Chondrocyte (in vitro differentiated cells): ENCODE results near the gene TIPRL. TPM values are rescaled to one million over a fixed set of nuclear protein-coding genes. Genes with fewer than 3 reads are reported as not detected.

Experiments
- DNase-seq: peaks from one replicate; pipeline ENCODE4 v3.0.0; 2021; ENCODE audit warnings: mixed read lengths, low spot score
- H3K27ac Mint-ChIP-seq: one replicate; pipeline ENCODE4 v1.8.0; 2021; ENCODE audit warnings: mild to moderate bottlenecking, moderate library complexity, mixed read lengths; ENCODE audit not compliant: unreplicated experiment
- H3K27me3 Mint-ChIP-seq: 2 replicates; pipeline ENCODE4 v1.8.0; 2021; ENCODE audit warnings: low read depth, mixed read lengths
- H3K36me3 Mint-ChIP-seq: 2 replicates; pipeline ENCODE4 v1.8.0; 2021; ENCODE audit warnings: low read depth, mixed read lengths
- H3K4me1 Mint-ChIP-seq: 2 replicates; pipeline ENCODE4 v1.8.0; 2021; ENCODE audit warnings: low read depth, mild to moderate bottlenecking, mixed read lengths
- H3K4me3 Mint-ChIP-seq: one replicate; pipeline ENCODE4 v1.8.0; 2021; ENCODE audit warnings: mild to moderate bottlenecking, moderate library complexity, mixed read lengths; ENCODE audit not compliant: unreplicated experiment
- H3K9me3 Mint-ChIP-seq: 2 replicates; pipeline ENCODE4 v1.8.0; 2021; ENCODE audit warnings: low read depth, mixed read lengths
- total RNA-seq: library from RNA; stranded (reverse); gene quantifications from 3 replicates; pipeline ENCODE4 v1.2.1, GENCODE V29; 2021
- TF ChIP-seq, protein P1 (sequence below): fragments of 200-600 bp; sonication (generic); IDR thresholded peaks from 2 replicates; pipeline ENCODE4 v1.5.0; 2021; ENCODE audit warnings: antibody characterized with exemption, mild to moderate bottlenecking, moderate library complexity

TIPRL gene
- total RNA-seq, 1 donor from 2014 or later: 37.4 TPM

GRCh38 chr1:168243198-168243597 is 64.4 kb downstream of the TIPRL start:
- no peak for DNase-seq
- H3K4me1 Mint-ChIP-seq: peaks cover 38% of the 10 kb centered on the region
- TF ChIP-seq, protein P1, sequence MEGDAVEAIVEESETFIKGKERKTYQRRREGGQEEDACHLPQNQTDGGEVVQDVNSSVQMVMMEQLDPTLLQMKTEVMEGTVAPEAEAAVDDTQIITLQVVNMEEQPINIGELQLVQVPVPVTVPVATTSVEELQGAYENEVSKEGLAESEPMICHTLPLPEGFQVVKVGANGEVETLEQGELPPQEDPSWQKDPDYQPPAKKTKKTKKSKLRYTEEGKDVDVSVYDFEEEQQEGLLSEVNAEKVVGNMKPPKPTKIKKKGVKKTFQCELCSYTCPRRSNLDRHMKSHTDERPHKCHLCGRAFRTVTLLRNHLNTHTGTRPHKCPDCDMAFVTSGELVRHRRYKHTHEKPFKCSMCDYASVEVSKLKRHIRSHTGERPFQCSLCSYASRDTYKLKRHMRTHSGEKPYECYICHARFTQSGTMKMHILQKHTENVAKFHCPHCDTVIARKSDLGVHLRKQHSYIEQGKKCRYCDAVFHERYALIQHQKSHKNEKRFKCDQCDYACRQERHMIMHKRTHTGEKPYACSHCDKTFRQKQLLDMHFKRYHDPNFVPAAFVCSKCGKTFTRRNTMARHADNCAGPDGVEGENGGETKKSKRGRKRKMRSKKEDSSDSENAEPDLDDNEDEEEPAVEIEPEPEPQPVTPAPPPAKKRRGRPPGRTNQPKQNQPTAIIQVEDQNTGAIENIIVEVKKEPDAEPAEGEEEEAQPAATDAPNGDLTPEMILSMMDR: peak; percentile 7
- no peaks in the 10 kb centered on the region for H3K27me3 Mint-ChIP-seq
- no peaks in the 10 kb centered on the region for H3K9me3 Mint-ChIP-seq
- no peak overlapping the region for H3K4me3 Mint-ChIP-seq
- H3K36me3 Mint-ChIP-seq: peaks cover 38% of the 10 kb centered on the region
- H3K27ac Mint-ChIP-seq: peak overlapping the region; percentile 92

GRCh38 chr1:168243636-168244212 is 65.0 kb downstream of the TIPRL start:
- Mint-ChIP-seq H3K27ac (peak overlapping the region; percentile 92), H3K4me1 (peaks cover 39% of the 10 kb centered on the region), H3K36me3 (peaks cover 42% of the 10 kb centered on the region), H3K27me3 (no peaks in the 10 kb centered on the region), H3K4me3 (no peak overlapping the region), H3K9me3 (no peaks in the 10 kb centered on the region)
- no peak for DNase-seq
- TF ChIP-seq, protein P1: no peak

DNA sequence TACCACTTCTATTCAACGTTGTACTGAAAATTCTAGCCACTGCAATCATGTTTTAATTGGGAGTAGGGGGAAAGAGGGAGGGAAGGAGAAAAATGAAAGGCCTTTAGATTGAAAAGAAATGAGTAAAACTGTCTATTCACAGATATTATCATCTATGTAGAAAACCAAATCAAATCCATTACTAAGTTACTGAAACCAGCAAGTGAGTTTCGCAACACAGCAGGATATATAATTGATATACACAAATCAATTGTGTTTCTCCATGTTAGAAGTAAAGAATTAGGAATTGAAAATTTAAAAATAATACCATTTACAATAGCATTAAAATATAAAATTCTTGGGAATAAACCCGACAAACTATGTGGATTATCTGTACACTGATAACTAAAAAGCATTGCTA is 66.3 kb downstream of the TIPRL start:
- peaks cover 42% of the 10 kb centered on the region for H3K36me3 Mint-ChIP-seq
- no peak overlapping the region for H3K27ac Mint-ChIP-seq
- TF ChIP-seq, protein P1: no peak
- no peak overlapping the region for H3K4me3 Mint-ChIP-seq
- no peak for DNase-seq
- no peaks in the 10 kb centered on the region for H3K9me3 Mint-ChIP-seq
- no peaks in the 10 kb centered on the region for H3K27me3 Mint-ChIP-seq
- peaks cover 44% of the 10 kb centered on the region for H3K4me1 Mint-ChIP-seq

DNA sequence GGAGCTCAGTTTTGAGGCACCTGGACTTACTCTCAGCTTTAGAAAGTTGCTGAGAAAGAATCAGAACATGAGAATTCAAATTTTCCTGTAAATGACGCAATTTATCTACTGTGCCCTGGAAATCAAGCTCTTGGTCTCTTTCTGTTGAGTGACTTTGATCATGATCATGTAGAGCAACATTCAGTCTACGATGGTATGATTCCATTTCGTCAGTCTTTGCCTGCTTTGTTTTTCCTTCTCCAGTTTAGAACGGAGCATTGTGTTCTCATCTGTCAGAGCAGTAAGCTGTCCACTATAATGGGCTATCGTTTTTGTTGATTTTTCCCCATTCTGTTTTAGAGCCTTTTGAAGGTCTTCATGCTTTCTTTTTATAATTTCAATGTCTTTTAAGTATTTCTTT is 67.7 kb downstream of the TIPRL start:
- Mint-ChIP-seq H3K27me3 (no peaks in the 10 kb centered on the region), H3K4me3 (no peak overlapping the region), H3K4me1 (peaks cover 48% of the 10 kb centered on the region), H3K36me3 (peaks cover 45% of the 10 kb centered on the region), H3K9me3 (no peaks in the 10 kb centered on the region), H3K27ac (no peak overlapping the region)
- TF ChIP-seq, protein P1: no peak
- DNase-seq: no peak

Other genes with a start within 250 kb of the TIPRL start
- gene DCAF6, start 242.3 kb upstream of the TIPRL start, total RNA-seq: 48.0 to 53.2 TPM (median 49.4 TPM) in 3 replicates
- 50.4 to 65.1 TPM (median 51.6 TPM) in 3 replicates for gene MPC2, start 241.9 kb upstream of the TIPRL start, total RNA-seq
- 30.8 to 33.5 TPM (median 32.8 TPM) in 3 replicates for gene GPR161, start 42.0 kb upstream of the TIPRL start, total RNA-seq
- gene SFT2D2, start 47.0 kb downstream of the TIPRL start, total RNA-seq: 70.8 to 81.9 TPM (median 72.9 TPM) in 3 replicates
- 1.8 to 2.7 TPM (median 2.1 TPM) in 3 replicates for gene TBX19, start 101.9 kb downstream of the TIPRL start, total RNA-seq